GM13976 (cell line): ENCODE results near the gene AXDND1.

Experiments
- DNase-seq: peaks from one replicate; pipeline ENCODE4 v3.0.0; 2012; ENCODE audit warnings: low spot score
- in situ Hi-C: fragments of 300-500 bp; cut with MboI; formaldehyde crosslinking; loops from one replicate; pipeline ENCODE4 v1.12.0; 2022; ENCODE audit warnings: low sequenced_read_pairs, mixed read lengths, inconsistent platforms; ENCODE audit not compliant: unreplicated experiment
- TF ChIP-seq, protein P1 (sequence below): IDR thresholded peaks from 2 replicates; pipeline ENCODE4 v1.5.1; 2012; ENCODE audit warnings: borderline replicate concordance, mild to moderate bottlenecking; ENCODE audit not compliant: insufficient read depth; ENCODE audit errors: extremely low read depth, missing control alignments, control extremely low read depth

The AXDND1 gene

DNA sequence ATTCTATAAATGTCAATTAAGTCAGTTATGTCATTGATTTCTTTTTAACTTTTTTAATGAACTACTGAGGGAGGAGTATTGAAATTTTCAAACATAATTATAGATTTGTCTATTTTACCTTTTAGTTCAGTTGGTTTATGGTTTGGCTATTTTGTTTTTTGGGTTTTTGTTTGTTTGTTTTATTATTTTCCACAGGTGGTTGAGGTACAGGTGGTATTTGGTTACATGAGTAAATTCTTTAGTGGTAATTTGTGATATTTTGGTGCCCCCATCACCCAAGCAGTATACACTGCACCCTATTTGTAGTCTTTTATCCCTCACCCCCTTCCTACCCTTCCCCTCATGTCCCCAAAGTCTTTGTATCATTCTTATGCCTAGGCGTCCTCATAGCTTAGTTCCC, 235.3 kb downstream of the AXDND1 start:
- in situ Hi-C loops, result no loop called here
- TF ChIP-seq, protein P1, sequence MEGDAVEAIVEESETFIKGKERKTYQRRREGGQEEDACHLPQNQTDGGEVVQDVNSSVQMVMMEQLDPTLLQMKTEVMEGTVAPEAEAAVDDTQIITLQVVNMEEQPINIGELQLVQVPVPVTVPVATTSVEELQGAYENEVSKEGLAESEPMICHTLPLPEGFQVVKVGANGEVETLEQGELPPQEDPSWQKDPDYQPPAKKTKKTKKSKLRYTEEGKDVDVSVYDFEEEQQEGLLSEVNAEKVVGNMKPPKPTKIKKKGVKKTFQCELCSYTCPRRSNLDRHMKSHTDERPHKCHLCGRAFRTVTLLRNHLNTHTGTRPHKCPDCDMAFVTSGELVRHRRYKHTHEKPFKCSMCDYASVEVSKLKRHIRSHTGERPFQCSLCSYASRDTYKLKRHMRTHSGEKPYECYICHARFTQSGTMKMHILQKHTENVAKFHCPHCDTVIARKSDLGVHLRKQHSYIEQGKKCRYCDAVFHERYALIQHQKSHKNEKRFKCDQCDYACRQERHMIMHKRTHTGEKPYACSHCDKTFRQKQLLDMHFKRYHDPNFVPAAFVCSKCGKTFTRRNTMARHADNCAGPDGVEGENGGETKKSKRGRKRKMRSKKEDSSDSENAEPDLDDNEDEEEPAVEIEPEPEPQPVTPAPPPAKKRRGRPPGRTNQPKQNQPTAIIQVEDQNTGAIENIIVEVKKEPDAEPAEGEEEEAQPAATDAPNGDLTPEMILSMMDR, result no peak
- DNase-seq, result no peak
